Stomach (tissue), 9 donors: ENCODE data around the gene VAV2. TPM values are rescaled to one million over a fixed set of nuclear protein-coding genes. Genes with fewer than 3 reads are reported as not detected.

Source experiments
- DNase-seq, 2 donors: peaks; one replicate each; pipeline versions ENCODE4 v3.0.0 to v3.0.0-alpha.2; 2013 to 2019
- H3K27ac ChIP-seq, 5 donors: fragments of 200-600 bp in 4 of 5; sonication (generic) in 4 of 5; one replicate each; pipeline ENCODE4 v1.5.1; 2013 to 2019; ENCODE audit warnings: mild to moderate bottlenecking in 1 of 5, moderate library complexity in 1 of 5
- H3K27me3 ChIP-seq, 3 donors: fragments of 200-600 bp; sonication (generic); one replicate each; pipeline ENCODE4 v1.5.1; 2017 to 2019; ENCODE audit warnings: mixed run types in 1 of 3
- H3K36me3 ChIP-seq, 4 donors: fragments of 200-600 bp; sonication (generic); 1 replicate in 3 of 4; 2 replicates in 1 of 4; pipeline ENCODE4 v1.5.1; 2016 to 2019
- H3K4me1 ChIP-seq, 4 donors: fragments of 200-600 bp; sonication (generic); one replicate each; pipeline ENCODE4 v1.5.1; 2016 to 2019
- H3K4me3 ChIP-seq, 4 donors: fragments of 200-600 bp; sonication (generic) in 3 of 4; one replicate each; pipeline ENCODE4 v1.5.1; 2016 to 2019; ENCODE audit warnings: mild to moderate bottlenecking in 1 of 4
- H3K9me3 ChIP-seq, 4 donors: fragments of 200-600 bp; sonication (generic); one replicate each; pipeline ENCODE4 v1.5.1; 2016 to 2019
- CTCF ChIP-seq, 7 experiments: fragments of 450-650 bp in 4 of 7; fragments of 200-600 bp in 3 of 7; sonication (generic) in 3 of 7; IDR thresholded peaks; one replicate each; pipeline ENCODE4 v1.5.1; 2016 to 2019; ENCODE audit warnings: antibody characterized with exemption in 7 of 7, control low read depth in 2 of 7, mild to moderate bottlenecking in 1 of 7
- EP300 ChIP-seq: sonication (generic); formaldehyde crosslinking; IDR thresholded peaks from one replicate; pipeline ENCODE4 v1.6.1; 2017; ENCODE audit warnings: antibody characterized with exemption
- POLR2A ChIP-seq, 4 donors: fragments of 450-650 bp; IDR thresholded peaks; one replicate each; pipeline ENCODE4 v1.6.1; 2016; ENCODE audit warnings: antibody characterized with exemption in 4 of 4, control low read depth in 2 of 4, mild to moderate bottlenecking in 1 of 4, moderate library complexity in 1 of 4
- POLR2AphosphoS5 ChIP-seq, 3 donors: sonication (generic); formaldehyde crosslinking; IDR thresholded peaks; one replicate each; pipeline ENCODE4 v1.6.1; 2016; ENCODE audit warnings: antibody characterized with exemption in 3 of 3
- WGBS, 5 donors: extraction: QIAGEN DNeasy Blood & Tissue Kit in 3 of 5; methylation state at CpG; one replicate each; pipeline versions ENCODE4 v1.1.5 to v1.1.7; 2013 to 2018; 5-methylcytosine and 5-hydroxymethylcytosine counted together
- intact Hi-C: fragments of 100-400 bp; cut with DNase I; formaldehyde crosslinking; loops from one replicate; pipeline ENCODE4 v1.15.1; 2023; ENCODE audit warnings: low total_unique reads
- polyA plus RNA-seq, 3 donors: library from polyadenylated mRNA; stranded (reverse); fragments of 200-250 nt; gene quantifications; one replicate each; pipeline ENCODE4 v1.2.3, GENCODE V29; 2013
- total RNA-seq, 5 donors: library from RNA; depleted of rRNA; stranded (reverse); fragments of >200 nt; gene quantifications; one replicate each; pipeline versions ENCODE4 v1.1.0 to v1.2.3, GENCODE V29; 2014 to 2016
- donor health status: healthy with polysubstance abuse.
- donor health status: Bipolar disorder and iron deficiency.
- donor health status: healthy.

The VAV2 gene
- total and polyA plus RNA-seq, 8 donors = 4.1 to 14.2 (median 7.0) TPM

DNA sequence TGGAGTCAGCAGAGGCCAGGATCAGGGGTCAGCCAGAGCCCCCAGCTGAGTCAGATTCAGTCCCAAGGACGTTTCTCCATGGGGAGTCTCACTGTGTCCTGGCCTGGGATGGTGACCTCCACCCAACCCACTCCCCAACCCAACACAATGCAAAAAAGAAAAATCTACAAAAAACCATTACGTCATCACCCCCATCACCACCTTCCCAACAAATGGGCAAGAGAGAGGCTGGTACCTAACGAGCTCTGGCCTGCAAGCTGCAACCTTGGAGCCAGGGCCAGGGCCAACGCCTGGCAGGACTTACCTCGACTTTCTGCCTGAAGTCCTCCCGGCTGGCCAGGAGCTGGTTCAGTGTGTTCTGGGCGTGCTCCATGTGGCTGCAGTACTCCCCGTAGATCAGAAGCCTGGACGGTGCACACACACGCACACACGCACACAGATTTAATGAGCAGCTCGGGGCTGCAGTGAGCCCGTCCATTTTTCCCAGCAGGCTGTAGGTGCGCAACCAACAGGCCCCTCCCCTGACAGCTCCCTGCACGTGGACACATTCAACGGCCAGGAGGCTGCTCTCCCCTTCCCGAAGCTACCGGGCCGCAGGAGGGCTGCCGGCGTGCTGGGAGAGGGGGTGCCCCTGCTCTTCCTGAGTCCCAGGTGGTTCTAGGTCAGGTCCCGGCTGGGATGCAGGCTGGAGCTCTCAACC lies 194.6 kb downstream of the VAV2 start:
- H3K27me3 ChIP-seq = no peaks in the 10 kb centered on the region
- H3K4me1 ChIP-seq = peaks cover 5 to 10% (median 10%) of the 10 kb centered on the region in 4 donors
- intact Hi-C loops = no loop called here
- H3K27ac ChIP-seq = no peak overlapping the region
- H3K9me3 ChIP-seq = no peaks in the 10 kb centered on the region
- TF ChIP-seq EP300 = no peak
- TF ChIP-seq POLR2AphosphoS5 (IDR thresholded peaks at IDR 0.05) = no peak
- no peak for TF ChIP-seq CTCF (IDR thresholded peaks at IDR 0.05)
- TF ChIP-seq POLR2A (IDR thresholded peaks at IDR 0.05) = no peak
- WGBS, 5 donors = 82 to 89% (median 85%) methylated on average over 20 to 22 of the region's 22 CpGs
- peaks cover 0 to 33% (median 24%) of the 10 kb centered on the region in 4 donors for H3K36me3 ChIP-seq
- no peak overlapping the region for H3K4me3 ChIP-seq
- DNase-seq = no peak

GRCh38 chr9:133796562-133796961 lies 195.6 kb downstream of the VAV2 start:
- Histone ChIP-seq H3K9me3 (no peaks in the 10 kb centered on the region), H3K27me3 (no peaks in the 10 kb centered on the region), H3K27ac (no peak overlapping the region), H3K4me1 (peaks cover 5 to 11% (median 10%) of the 10 kb centered on the region in 4 donors), H3K4me3 (no peak overlapping the region), H3K36me3 (peaks cover 0 to 34% (median 21%) of the 10 kb centered on the region in 4 donors)
- WGBS, 5 donors = 93 to 96% (median 95%) methylated on average over 10 to 11 of the region's 11 CpGs; no CpG with 5 or more reads in 1 of the 5 donors
- TF ChIP-seq CTCF (IDR thresholded peaks at IDR 0.05) (no peak), EP300 (no peak), POLR2A (IDR thresholded peaks at IDR 0.05) (no peak), POLR2AphosphoS5 (IDR thresholded peaks at IDR 0.05) (no peak)
- intact Hi-C loops = no loop called here
- no peak for DNase-seq

DNA sequence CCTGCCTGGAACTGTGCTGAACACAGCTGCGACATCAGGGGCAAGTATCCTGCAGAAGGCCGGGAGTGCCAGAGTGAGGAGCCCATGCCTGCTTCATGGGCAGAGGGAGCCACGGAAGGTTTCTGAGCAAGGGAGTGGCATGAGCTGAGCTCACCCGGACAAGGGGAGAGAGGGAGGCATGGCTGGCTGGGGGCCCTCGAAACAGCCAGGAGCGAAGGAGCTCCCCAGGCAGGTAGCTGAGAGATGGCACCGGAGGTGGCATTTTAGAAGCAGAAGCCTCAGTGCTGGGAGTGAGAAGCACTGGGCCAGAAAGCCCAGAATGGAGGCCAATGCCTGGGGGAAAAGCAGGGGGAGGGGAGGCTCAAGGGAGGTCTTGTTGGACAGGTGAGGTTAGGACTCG lies 197.1 kb downstream of the VAV2 start:
- intact Hi-C loops = no loop called here

More for the DNA sequence above, 197.1 kb downstream of the VAV2 start:
- H3K4me3 ChIP-seq = no peak overlapping the region
- 70 to 82% (median 76%) methylated on average over 7 to 8 of the region's 8 CpGs for WGBS, 5 donors
- no peak overlapping the region for H3K27ac ChIP-seq
- peaks cover 0 to 46% (median 30%) of the 10 kb centered on the region in 4 donors for H3K36me3 ChIP-seq
- H3K27me3 ChIP-seq = no peaks in the 10 kb centered on the region
- no peaks in the 10 kb centered on the region for H3K9me3 ChIP-seq
- DNase-seq = no peak
- H3K4me1 ChIP-seq = peaks cover 5 to 12% (median 11%) of the 10 kb centered on the region in 4 donors
- TF ChIP-seq EP300 (no peak), POLR2AphosphoS5 (IDR thresholded peaks at IDR 0.05) (no peak), POLR2A (IDR thresholded peaks at IDR 0.05) (no peak), CTCF (IDR thresholded peaks at IDR 0.05) (no peak)
